Measurements from ENCODE around the gene SCYGR3.

SCYGR3 gene
- total RNA-seq = 0 reads per million in 9 experiments

GRCh38 chr2:227614740-227615139, at the start of gene SCYGR3:
Gene SCYGR3 (minus strand): TSS chr2:227614840. CDS start chr2:227614840, 0 bp downstream.
- ATAC-seq (replicated peaks) (no peak), DNase-seq (no peak)
- Mint-ChIP-seq H3K4me1 (ENCODE audit: low read depth in 2 of 2) (peaks cover 0 to 4% of the 10 kb centered on the region in 2 donors), H3K36me3 (ENCODE audit: insufficient read depth) (no peaks in the 10 kb centered on the region), H3K4me3 (no peak within 1 kb of the TSS), H3K9me3 (no peaks in the 10 kb centered on the region), H3K27ac (no peak within 1 kb of the TSS), H3K27me3 (peaks cover 48 to 53% of the 10 kb centered on the region in 2 donors)

GRCh38 chr2:227661827-227662226, 47.2 kb upstream of the SCYGR3 start:
- no peak overlapping the region for H3K4me3 Mint-ChIP-seq
- H3K36me3 Mint-ChIP-seq (ENCODE audit: insufficient read depth) = peaks cover 2% of the 10 kb centered on the region
- DNase-seq = no peak
- peaks cover 0 to 7% of the 10 kb centered on the region in 2 donors for H3K27me3 Mint-ChIP-seq
- ATAC-seq (replicated peaks) = no peak
- H3K9me3 Mint-ChIP-seq = no peaks in the 10 kb centered on the region
- H3K4me1 Mint-ChIP-seq (ENCODE audit: low read depth in 2 of 2) = no peaks in the 10 kb centered on the region
- H3K27ac Mint-ChIP-seq = no peak overlapping the region

- ATAC-seq (replicated peaks) = no peak
- H3K36me3 Mint-ChIP-seq (ENCODE audit: insufficient read depth) = no peaks in the 10 kb centered on the region
- no peaks in the 10 kb centered on the region for H3K4me1 Mint-ChIP-seq (ENCODE audit: low read depth in 2 of 2)
- H3K27ac Mint-ChIP-seq = no peak overlapping the region
- no peak for DNase-seq
- peaks cover 0 to 4% of the 10 kb centered on the region in 2 donors for H3K27me3 Mint-ChIP-seq
- H3K9me3 Mint-ChIP-seq = no peaks in the 10 kb centered on the region
- H3K4me3 Mint-ChIP-seq = no peak overlapping the region
Observed at GRCh38 chr2:227661025-227661649, 46.5 kb upstream of the SCYGR3 start.

- peaks cover 7 to 13% of the 10 kb centered on the region in 2 donors for H3K27me3 Mint-ChIP-seq
- H3K9me3 Mint-ChIP-seq = no peaks in the 10 kb centered on the region
- ATAC-seq (replicated peaks) (no peak), DNase-seq (no peak)
- no peaks in the 10 kb centered on the region for H3K4me1 Mint-ChIP-seq (ENCODE audit: low read depth in 2 of 2)
- no peak overlapping the region for H3K4me3 Mint-ChIP-seq
- no peaks in the 10 kb centered on the region for H3K36me3 Mint-ChIP-seq (ENCODE audit: insufficient read depth)
- H3K27ac Mint-ChIP-seq = no peak overlapping the region
Observed at GRCh38 chr2:227657199-227657845, 42.7 kb upstream of the SCYGR3 start.

- H3K27ac Mint-ChIP-seq = no peak overlapping the region
- H3K36me3 Mint-ChIP-seq (ENCODE audit: insufficient read depth) = no peaks in the 10 kb centered on the region
- H3K27me3 Mint-ChIP-seq = peaks cover 7 to 13% of the 10 kb centered on the region in 2 donors
- H3K4me1 Mint-ChIP-seq (ENCODE audit: low read depth in 2 of 2) = no peaks in the 10 kb centered on the region
- H3K9me3 Mint-ChIP-seq = no peaks in the 10 kb centered on the region
- DNase-seq (no peak), ATAC-seq (replicated peaks) (no peak)
- no peak overlapping the region for H3K4me3 Mint-ChIP-seq
Observed at GRCh38 chr2:227655454-227655853, 40.8 kb upstream of the SCYGR3 start.

- Mint-ChIP-seq H3K27ac (no peak overlapping the region), H3K4me1 (ENCODE audit: low read depth in 2 of 2) (no peaks in the 10 kb centered on the region), H3K9me3 (no peaks in the 10 kb centered on the region), H3K4me3 (no peak overlapping the region), H3K36me3 (ENCODE audit: insufficient read depth) (no peaks in the 10 kb centered on the region), H3K27me3 (peaks cover 7 to 13% of the 10 kb centered on the region in 2 donors)
- ATAC-seq (replicated peaks) = no peak
- no peak for DNase-seq
Observed at GRCh38 chr2:227654426-227654825, 39.8 kb upstream of the SCYGR3 start.

GRCh38 chr2:227653419-227653818, 38.8 kb upstream of the SCYGR3 start:
- ATAC-seq (replicated peaks) = no peak
- H3K36me3 Mint-ChIP-seq (ENCODE audit: insufficient read depth) = no peaks in the 10 kb centered on the region
- H3K4me3 Mint-ChIP-seq = no peak overlapping the region
- no peaks in the 10 kb centered on the region for H3K4me1 Mint-ChIP-seq (ENCODE audit: low read depth in 2 of 2)
- no peak overlapping the region for H3K27ac Mint-ChIP-seq
- H3K9me3 Mint-ChIP-seq = no peaks in the 10 kb centered on the region
- no peak for DNase-seq
- H3K27me3 Mint-ChIP-seq = peaks cover 11 to 13% of the 10 kb centered on the region in 2 donors

GRCh38 chr2:227643990-227644551, 29.4 kb upstream of the SCYGR3 start:
- Mint-ChIP-seq H3K36me3 (ENCODE audit: insufficient read depth) (no peaks in the 10 kb centered on the region), H3K27ac (no peak overlapping the region), H3K9me3 (no peaks in the 10 kb centered on the region), H3K27me3 (peaks cover 17 to 20% of the 10 kb centered on the region in 2 donors), H3K4me1 (ENCODE audit: low read depth in 2 of 2) (no peaks in the 10 kb centered on the region), H3K4me3 (no peak overlapping the region)
- no peak for DNase-seq
- ATAC-seq (replicated peaks) = no peak

GRCh38 chr2:227642656-227643055, 28.0 kb upstream of the SCYGR3 start:
- ATAC-seq (replicated peaks) = no peak
- Mint-ChIP-seq H3K4me3 (no peak overlapping the region), H3K27me3 (peaks cover 6 to 12% of the 10 kb centered on the region in 2 donors), H3K27ac (no peak overlapping the region), H3K9me3 (no peaks in the 10 kb centered on the region), H3K4me1 (ENCODE audit: low read depth in 2 of 2) (no peaks in the 10 kb centered on the region), H3K36me3 (ENCODE audit: insufficient read depth) (no peaks in the 10 kb centered on the region)
- DNase-seq = no peak

- no peak overlapping the region for H3K4me3 Mint-ChIP-seq
- ATAC-seq (replicated peaks) = no peak
- no peaks in the 10 kb centered on the region for H3K4me1 Mint-ChIP-seq (ENCODE audit: low read depth in 2 of 2)
- no peak for DNase-seq
- no peaks in the 10 kb centered on the region for H3K36me3 Mint-ChIP-seq (ENCODE audit: insufficient read depth)
- H3K27me3 Mint-ChIP-seq = peaks cover 18 to 22% of the 10 kb centered on the region in 2 donors
- H3K27ac Mint-ChIP-seq = no peak overlapping the region
- H3K9me3 Mint-ChIP-seq = no peaks in the 10 kb centered on the region
Observed at GRCh38 chr2:227634201-227634600, 19.6 kb upstream of the SCYGR3 start.

- Mint-ChIP-seq H3K9me3 (no peaks in the 10 kb centered on the region), H3K27ac (no peak overlapping the region), H3K4me1 (ENCODE audit: low read depth in 2 of 2) (no peaks in the 10 kb centered on the region), H3K36me3 (ENCODE audit: insufficient read depth) (no peaks in the 10 kb centered on the region), H3K4me3 (no peak overlapping the region), H3K27me3 (peaks cover 22 to 27% of the 10 kb centered on the region in 2 donors)
- DNase-seq (no peak), ATAC-seq (replicated peaks) (no peak)
Observed at GRCh38 chr2:227632827-227633226, 18.2 kb upstream of the SCYGR3 start.

GRCh38 chr2:227630322-227630721, 15.7 kb upstream of the SCYGR3 start:
- Mint-ChIP-seq H3K4me1 (ENCODE audit: low read depth in 2 of 2) (no peaks in the 10 kb centered on the region), H3K4me3 (no peak overlapping the region), H3K9me3 (no peaks in the 10 kb centered on the region), H3K27me3 (peaks cover 22 to 34% of the 10 kb centered on the region in 2 donors), H3K27ac (no peak overlapping the region), H3K36me3 (ENCODE audit: insufficient read depth) (no peaks in the 10 kb centered on the region)
- ATAC-seq (replicated peaks) = no peak
- DNase-seq = no peak

- Mint-ChIP-seq H3K27ac (no peak overlapping the region), H3K36me3 (ENCODE audit: insufficient read depth) (no peaks in the 10 kb centered on the region), H3K27me3 (peaks cover 22 to 32% of the 10 kb centered on the region in 2 donors), H3K4me1 (ENCODE audit: low read depth in 2 of 2) (no peaks in the 10 kb centered on the region), H3K9me3 (no peaks in the 10 kb centered on the region), H3K4me3 (no peak overlapping the region)
- DNase-seq = no peak
- no peak for ATAC-seq (replicated peaks)
Observed at GRCh38 chr2:227629435-227629834, 14.8 kb upstream of the SCYGR3 start.

- Mint-ChIP-seq H3K27ac (no peak overlapping the region), H3K27me3 (peaks cover 22 to 27% of the 10 kb centered on the region in 2 donors), H3K4me3 (no peak overlapping the region), H3K36me3 (ENCODE audit: insufficient read depth) (no peaks in the 10 kb centered on the region), H3K4me1 (ENCODE audit: low read depth in 2 of 2) (no peaks in the 10 kb centered on the region), H3K9me3 (no peaks in the 10 kb centered on the region)
- no peak for DNase-seq
- ATAC-seq (replicated peaks) = no peak
Observed at GRCh38 chr2:227627769-227628168, 13.1 kb upstream of the SCYGR3 start.
